Stimulated activated naive CD8-positive, alpha-beta T cell treated with anti-CD3 and anti-CD28 coated beads, Interleukin-15, amount 100 ng/mL, for 72 hours (primary cell): ENCODE results near the gene KCNK7.

Source experiments
- ATAC-seq: fragments of 150-1000 bp; cut with Tn5 transposase; 2 replicates; pipeline ENCODE4 v1.10.0; 2021; ENCODE audit warnings: mild to moderate bottlenecking, moderate library complexity
- DNase-seq, 2 donors: peaks; one replicate each; pipeline ENCODE4 v3.0.0; 2021 to 2022
- H3K27ac Mint-ChIP-seq, 2 donors: one replicate each; pipeline ENCODE4 v1.8.0; 2022; ENCODE audit warnings: mild to moderate bottlenecking in 2 of 2, mixed read lengths in 2 of 2, moderate library complexity in 2 of 2
- H3K27me3 Mint-ChIP-seq: one replicate; pipeline ENCODE4 v1.8.0; 2022; ENCODE audit warnings: mixed read lengths
- H3K4me1 Mint-ChIP-seq: one replicate; pipeline ENCODE4 v1.8.0; 2022; ENCODE audit warnings: mild to moderate bottlenecking, mixed read lengths
- H3K4me3 Mint-ChIP-seq, 2 donors: one replicate each; pipeline ENCODE4 v1.8.0; 2022; ENCODE audit warnings: mild to moderate bottlenecking in 2 of 2, mixed read lengths in 2 of 2, moderate library complexity in 1 of 2
- H3K9me3 Mint-ChIP-seq, 2 donors: one replicate each; pipeline ENCODE4 v1.8.0; 2022; ENCODE audit warnings: mixed read lengths in 2 of 2

Gene KCNK7

DNA sequence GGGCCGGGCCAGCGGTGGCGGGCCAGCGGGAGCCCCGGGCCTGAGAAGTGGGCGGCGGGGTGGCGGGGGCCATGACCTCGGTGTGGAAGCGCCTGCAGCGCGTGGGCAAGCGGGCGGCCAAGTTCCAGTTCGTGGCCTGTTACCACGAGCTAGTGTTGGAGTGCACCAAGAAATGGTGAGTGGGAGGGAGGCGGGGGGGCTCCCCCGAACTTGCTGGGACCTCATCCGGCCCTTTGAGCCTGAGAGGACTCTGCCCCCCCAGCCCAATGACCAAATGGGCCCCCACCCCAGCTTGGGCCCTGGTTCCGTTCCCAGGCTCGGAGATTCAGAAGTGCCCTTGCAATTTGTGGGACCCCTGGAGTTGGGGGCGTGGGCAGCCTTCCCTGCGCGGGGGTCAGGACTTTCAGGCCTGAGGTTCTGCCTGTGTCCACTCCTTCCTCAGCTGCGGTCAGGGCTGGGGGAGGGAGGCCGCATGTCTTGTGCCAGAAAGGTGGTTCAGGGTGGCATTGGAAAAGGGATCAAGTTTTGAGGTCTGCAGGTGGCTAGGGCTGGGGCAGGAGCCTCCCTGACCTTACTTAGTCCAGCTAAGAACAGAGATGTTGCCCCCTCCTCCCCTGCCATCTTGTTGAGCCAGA lies 19.3 kb downstream of the KCNK7 start:
- Mint-ChIP-seq H3K4me1 (peaks cover 75% of the 10 kb centered on the region), H3K9me3 (no peaks in the 10 kb centered on the region), H3K27me3 (no peaks in the 10 kb centered on the region), H3K27ac (peak overlapping the region; percentile 76 to 90), H3K4me3 (peak overlapping the region; percentile 87 to 92)
- peak; percentile 0 for ATAC-seq
- no peak for DNase-seq

DNA sequence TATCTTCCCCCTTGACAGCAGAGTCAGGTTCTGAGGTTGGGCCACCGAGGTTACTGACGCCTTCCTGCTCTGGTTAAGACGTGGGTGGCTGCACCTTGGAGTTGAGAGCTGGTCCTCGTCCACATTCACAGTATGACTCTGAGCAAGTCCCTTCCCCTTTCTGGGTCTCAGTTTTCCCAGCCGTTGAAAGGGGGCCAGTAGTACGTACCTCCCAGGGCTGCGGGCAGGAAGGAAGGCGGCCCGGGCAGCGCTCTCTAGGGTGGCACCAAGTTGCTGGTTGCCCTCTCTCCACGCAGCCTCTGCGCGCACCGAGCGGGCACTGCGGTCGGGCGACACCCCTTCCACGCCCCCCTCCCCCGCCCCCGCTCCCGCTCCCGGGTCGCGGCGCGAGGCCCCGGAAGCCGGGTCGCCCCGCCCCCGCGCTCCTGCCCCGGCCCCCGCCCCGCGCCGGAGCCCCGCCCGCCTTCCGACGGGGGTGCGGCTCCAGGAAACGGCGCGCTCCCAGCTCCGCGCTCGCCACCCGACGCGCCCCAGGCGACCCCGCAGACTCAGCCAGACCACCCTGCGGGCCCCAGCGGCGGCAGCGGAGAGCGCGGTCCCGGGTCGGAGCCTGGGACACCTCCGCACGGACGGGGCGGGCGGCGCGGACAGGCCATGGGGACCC lies 19.9 kb downstream of the KCNK7 start, which contains the start of gene EHBP1L1:
EHBP1L1 (plus strand) TSS at position 486 of the 664 bp plus-strand sequence. CDS start 250 bp downstream, outside the sequence.
- Mint-ChIP-seq H3K4me1 (peaks cover 81% of the 10 kb centered on the region), H3K27ac (peak within 1 kb of the TSS; percentile 91 to 97), H3K27me3 (no peaks in the 10 kb centered on the region), H3K9me3 (no peaks in the 10 kb centered on the region), H3K4me3 (peak within 1 kb of the TSS; percentile 91 to 92)
- ATAC-seq: peak; percentile 51
- DNase-seq: peak; percentile 80 to 86

DNA sequence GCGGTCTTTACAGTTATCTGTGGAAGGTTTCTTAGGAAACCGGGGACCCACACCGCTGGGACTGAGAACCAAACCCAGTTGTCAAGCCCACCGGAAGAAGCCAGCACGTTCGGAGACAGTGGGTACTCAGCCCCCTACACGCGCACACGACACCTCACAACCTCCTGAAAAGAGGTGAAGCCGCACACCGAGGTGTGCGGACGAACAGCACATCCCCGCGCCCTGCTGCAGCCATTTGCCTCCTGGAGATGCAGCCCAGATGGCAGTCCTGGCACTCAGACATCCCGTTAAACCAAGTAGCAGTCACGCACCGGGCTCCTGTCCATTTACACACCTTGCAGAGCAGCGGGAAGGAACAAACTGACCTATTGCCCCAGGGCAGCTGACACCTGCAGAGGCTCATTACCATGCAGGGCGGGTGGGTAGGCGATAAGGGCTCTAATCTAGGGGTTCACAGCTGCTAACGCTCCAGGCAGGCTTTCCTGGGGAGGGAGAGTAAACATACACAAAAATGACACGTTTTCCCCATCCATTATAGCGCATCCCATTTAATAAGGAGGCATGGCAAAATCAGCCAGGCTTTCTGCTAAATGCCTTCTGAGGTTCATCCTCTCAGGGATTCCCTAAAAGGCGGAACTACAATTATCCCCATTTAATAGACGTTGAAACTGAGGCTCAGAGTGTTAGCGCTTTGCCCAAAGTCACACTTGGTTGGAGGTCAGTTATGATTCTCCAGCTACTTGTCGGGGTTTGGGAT lies 20.6 kb downstream of the KCNK7 start:
- DNase-seq (no peak), ATAC-seq (peak; percentile 33)
- Mint-ChIP-seq H3K9me3 (no peaks in the 10 kb centered on the region), H3K27me3 (no peaks in the 10 kb centered on the region), H3K4me1 (peaks cover 82% of the 10 kb centered on the region), H3K27ac (peak overlapping the region; percentile 91 to 97), H3K4me3 (peak overlapping the region; percentile 90 to 91)

DNA sequence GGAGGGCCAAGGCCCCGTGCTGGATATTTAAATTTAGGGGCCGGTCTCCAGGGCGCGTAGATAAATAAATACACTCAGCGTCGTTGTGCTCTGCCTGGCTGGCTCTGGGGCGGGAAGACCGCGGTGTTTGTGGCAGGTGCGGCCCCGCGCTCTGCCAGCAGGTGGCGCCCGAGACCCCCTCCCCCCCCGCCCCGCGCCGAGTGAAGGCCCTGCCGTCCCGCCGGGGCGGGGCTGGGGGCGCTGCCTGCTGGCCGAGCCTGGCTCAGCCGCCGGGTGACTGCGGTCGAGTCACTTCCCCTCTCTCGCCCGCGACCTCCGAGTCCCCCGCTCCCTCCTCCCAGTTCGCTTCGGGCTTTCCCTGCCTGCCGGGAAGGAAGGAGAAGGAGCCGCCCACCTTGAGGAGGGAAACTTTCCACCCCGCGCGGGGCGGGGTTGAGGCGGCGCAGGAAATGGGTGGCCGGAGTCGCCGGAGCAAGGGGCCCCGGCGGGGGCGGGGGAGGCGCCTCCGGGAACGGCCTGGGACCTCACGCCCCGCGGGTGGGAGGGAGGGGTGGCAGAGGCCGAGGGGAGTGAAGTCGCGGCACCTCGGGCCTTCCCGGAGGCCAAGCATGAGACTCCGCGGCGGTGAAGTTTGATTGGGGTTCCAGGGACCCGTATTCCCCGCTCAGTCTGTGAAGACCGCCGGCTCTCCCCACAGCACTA lies 21.3 kb downstream of the KCNK7 start:
- DNase-seq: peak; percentile 93 to 97
- peak; percentile 53 for ATAC-seq
- Mint-ChIP-seq H3K27ac (peak overlapping the region; percentile 92 to 97), H3K9me3 (no peaks in the 10 kb centered on the region), H3K4me1 (peaks cover 78% of the 10 kb centered on the region), H3K4me3 (peak overlapping the region; percentile 90 to 91), H3K27me3 (no peaks in the 10 kb centered on the region)

DNA sequence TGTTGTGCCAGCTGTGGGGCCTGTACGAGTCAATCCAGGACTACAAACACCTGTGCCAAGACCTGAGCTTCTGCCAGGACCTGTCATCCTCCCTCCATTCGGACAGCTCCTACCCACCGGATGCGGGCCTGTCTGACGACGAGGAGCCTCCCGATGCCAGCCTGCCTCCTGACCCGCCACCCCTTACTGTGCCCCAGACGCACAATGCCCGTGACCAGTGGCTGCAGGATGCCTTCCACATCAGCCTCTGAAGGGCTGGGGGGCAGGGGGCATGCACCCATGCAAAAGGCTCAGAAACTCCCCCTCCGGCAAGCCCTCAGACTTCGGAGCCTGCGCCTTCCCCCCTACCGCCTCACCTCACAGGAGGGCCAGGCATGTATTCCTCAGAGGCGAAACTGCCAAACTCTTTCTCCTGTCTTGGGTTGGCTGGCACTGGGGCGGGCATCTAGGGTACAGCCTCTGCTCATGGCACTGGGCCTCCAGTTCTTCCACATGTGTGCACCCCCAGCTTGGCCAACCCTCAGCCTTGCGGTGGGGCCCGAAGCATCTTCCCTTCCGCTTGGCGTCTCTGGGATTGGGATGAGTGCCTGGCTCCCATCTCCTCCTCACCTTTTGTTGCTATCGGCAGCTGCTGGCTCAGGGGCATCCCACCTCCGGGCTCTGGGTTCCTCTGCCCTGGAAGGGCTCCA lies 22.1 kb downstream of the KCNK7 start:
- Mint-ChIP-seq H3K4me1 (peaks cover 77% of the 10 kb centered on the region), H3K27me3 (no peaks in the 10 kb centered on the region), H3K27ac (peak overlapping the region; percentile 90 to 92), H3K4me3 (peak overlapping the region; percentile 90 to 91), H3K9me3 (no peaks in the 10 kb centered on the region)
- DNase-seq (peak in 1 of 2 donors; percentile 44), ATAC-seq (no peak)

DNA sequence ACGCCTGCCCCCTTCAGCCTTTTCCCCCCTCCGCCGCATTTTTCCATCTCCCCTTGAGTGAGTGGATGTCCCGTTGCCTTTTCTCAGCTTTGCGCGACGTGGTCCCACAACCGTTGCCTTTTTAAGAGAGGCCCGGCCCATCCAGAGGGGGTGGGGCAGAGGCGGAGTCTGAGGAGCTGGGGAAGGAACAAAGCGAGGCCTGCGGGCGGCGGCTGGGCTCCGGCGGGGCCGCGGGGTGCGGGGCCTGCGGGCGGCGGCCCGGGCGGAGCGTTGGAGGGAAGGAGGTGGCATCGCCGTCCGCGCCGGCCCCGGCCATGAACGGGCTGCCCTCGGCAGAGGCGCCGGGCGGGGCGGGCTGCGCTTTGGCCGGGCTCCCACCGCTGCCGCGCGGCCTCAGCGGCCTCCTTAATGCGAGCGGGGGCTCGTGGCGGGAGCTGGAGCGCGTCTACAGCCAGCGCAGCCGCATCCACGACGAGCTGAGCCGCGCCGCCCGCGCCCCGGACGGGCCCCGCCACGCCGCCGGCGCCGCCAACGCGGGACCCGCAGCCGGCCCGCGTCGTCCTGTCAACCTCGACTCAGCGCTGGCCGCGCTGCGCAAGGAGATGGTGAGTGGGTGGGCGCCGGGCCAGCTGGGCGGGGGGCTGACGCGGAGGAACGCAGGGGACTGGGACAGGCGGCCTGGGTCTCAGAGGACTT lies 23.1 kb downstream of the KCNK7 start, which contains the start of gene FAM89B:
FAM89B (plus strand) TSS at position 183 of the 696 bp plus-strand sequence; CDS start at position 315, 132 bp downstream.
- ATAC-seq (no peak), DNase-seq (peak; percentile 83 to 85)
- Mint-ChIP-seq H3K9me3 (no peaks in the 10 kb centered on the region), H3K4me1 (peaks cover 77% of the 10 kb centered on the region), H3K4me3 (peak within 1 kb of the TSS; percentile 91 to 100), H3K27me3 (no peaks in the 10 kb centered on the region), H3K27ac (peak within 1 kb of the TSS; percentile 91 to 93)

DNA sequence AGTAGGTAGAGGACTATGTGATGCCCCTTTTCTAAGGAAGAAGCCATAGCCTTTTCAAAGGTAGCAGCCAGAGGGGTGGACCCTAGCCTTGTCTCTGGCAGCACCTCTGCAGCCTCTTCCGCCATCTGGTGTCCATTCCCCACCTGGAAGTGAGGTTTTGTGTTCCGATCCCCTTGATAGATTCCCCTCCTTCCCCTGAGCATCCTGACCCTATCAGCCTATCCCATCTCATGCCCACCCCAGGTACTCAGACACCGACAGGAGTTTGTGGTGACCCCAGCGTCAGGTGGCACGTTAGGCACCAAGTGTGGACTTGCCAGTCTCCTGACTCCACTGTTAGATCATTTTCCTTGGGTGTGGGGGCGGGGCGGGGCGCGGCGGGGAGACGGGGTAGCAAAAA lies 23.7 kb downstream of the KCNK7 start:
- Mint-ChIP-seq H3K4me1 (peaks cover 77% of the 10 kb centered on the region), H3K4me3 (peak overlapping the region; percentile 91 to 100), H3K27ac (peak overlapping the region; percentile 89 to 93), H3K27me3 (no peaks in the 10 kb centered on the region), H3K9me3 (no peaks in the 10 kb centered on the region)
- DNase-seq (no peak), ATAC-seq (no peak)

DNA sequence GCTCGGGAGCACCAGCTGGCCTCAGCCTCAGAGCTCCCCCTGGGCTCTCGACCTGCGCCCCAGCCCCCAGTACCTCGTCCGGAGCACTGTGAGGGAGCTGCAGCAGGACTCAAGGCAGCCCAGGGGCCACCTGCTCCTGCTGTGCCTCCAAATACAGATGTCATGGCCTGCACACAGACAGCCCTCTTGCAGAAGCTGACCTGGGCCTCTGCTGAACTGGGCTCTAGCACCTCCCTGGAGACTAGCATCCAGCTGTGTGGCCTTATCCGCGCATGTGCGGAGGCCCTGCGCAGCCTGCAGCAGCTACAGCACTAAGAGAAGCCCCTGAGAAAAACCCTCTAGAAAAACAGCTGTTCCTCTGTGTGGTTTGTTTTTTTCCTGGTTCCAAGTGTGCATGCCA lies 24.2 kb downstream of the KCNK7 start:
- DNase-seq: no peak
- peaks cover 77% of the 10 kb centered on the region for H3K4me1 Mint-ChIP-seq
- H3K9me3 Mint-ChIP-seq: no peaks in the 10 kb centered on the region
- no peak overlapping the region for H3K27ac Mint-ChIP-seq
- H3K4me3 Mint-ChIP-seq: peak overlapping the region; percentile 91 to 100
- H3K27me3 Mint-ChIP-seq: no peaks in the 10 kb centered on the region
- ATAC-seq: no peak

DNA sequence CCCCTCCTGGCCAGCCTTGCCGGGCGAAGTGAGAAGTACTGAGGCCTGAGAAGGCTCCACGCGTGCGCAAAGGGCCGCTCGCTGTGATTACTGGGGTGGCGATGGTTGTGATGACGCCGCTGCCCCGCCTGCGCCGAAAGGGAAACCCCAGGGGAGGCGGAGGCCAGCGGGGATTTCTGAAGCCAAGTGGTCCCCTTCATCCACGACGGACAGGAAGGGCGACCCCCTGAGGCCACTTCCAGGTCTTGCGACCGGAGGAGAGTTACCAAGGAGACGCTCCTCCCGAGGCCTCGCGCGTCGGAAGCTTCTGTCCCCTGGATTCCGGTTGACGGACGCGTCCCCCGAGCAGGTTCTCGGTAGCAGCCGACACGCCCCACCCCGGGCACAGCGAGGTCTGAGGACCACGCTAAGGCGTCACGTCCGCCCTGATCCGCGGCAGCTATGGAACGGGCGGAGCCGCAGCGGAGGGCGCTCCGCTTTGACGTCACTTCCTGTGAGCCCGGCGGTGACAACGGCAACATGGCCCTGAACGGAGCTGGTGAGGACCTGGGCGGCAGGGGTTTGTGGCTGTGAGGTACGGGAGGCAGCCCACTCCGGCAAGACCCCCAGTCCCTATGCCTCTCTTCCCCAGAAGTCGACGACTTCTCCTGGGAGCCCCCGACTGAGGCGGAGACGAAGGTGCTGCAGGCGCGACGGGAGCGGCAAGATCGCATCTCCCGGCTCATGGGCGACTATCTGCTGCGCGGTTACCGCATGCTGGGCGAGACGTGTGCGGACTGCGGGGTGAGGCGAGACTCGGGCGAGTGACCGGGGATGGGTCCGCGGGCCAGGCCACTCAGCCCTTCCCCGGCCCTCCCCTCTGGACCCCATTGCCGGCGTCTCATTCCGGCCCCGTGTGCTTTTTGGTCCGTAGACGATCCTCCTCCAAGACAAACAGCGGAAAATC lies 25.4 kb downstream of the KCNK7 start, which contains the start of gene ZNRD2:
ZNRD2 (plus strand) TSS at position 505 of the 946 bp plus-strand sequence; CDS start at position 520, 15 bp downstream.
- Mint-ChIP-seq H3K27ac (peak within 1 kb of the TSS; percentile 96 to 97), H3K4me3 (peak within 1 kb of the TSS; percentile 91 to 100), H3K4me1 (peaks cover 83% of the 10 kb centered on the region), H3K9me3 (no peaks in the 10 kb centered on the region), H3K27me3 (no peaks in the 10 kb centered on the region)
- peak; percentile 99 to 100 for DNase-seq
- peak; percentile 83 for ATAC-seq

DNA sequence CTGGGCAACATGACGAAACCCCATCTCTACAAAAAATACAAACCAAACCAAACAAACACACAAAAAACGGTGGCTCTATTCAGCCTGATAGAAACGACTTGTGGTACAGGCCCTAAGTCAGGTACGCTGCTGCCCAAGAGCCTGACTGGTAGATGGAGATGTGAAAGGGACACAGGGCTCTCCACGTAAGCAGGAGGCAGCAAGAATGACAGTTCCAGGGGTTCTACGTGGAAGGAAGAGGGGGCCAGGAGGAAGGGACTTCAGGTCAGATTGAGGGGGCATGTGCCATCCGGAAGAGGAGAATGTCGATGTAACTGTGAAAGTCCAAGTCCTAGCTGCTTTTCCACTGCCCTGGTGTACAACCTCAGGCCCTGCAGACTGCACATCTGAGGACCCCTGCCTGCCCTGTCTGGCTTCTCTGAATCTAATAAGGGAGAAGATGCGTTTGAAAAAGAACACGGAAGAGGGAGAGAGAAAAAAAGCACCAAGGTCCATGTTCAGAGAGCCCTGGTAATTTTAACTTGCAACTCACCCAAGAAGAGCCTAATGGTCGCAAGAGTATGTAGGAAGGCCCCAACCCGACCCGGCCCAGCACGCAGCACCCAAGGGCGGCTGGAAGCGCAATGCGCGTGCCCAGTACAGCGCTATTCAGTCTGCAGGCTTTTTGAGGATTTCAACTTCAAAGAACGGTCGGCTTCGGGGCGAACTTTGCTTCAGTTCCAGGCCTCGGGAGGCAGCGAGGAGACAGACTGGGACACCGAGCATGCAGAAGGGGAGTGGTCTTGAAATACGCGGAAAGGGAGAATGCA lies 26.2 kb downstream of the KCNK7 start:
- peak overlapping the region; percentile 95 to 96 for H3K27ac Mint-ChIP-seq
- H3K27me3 Mint-ChIP-seq: no peaks in the 10 kb centered on the region
- H3K4me1 Mint-ChIP-seq: peaks cover 84% of the 10 kb centered on the region
- H3K9me3 Mint-ChIP-seq: no peaks in the 10 kb centered on the region
- H3K4me3 Mint-ChIP-seq: peak overlapping the region; percentile 91 to 100
- DNase-seq (no peak), ATAC-seq (peak; percentile 46)

DNA sequence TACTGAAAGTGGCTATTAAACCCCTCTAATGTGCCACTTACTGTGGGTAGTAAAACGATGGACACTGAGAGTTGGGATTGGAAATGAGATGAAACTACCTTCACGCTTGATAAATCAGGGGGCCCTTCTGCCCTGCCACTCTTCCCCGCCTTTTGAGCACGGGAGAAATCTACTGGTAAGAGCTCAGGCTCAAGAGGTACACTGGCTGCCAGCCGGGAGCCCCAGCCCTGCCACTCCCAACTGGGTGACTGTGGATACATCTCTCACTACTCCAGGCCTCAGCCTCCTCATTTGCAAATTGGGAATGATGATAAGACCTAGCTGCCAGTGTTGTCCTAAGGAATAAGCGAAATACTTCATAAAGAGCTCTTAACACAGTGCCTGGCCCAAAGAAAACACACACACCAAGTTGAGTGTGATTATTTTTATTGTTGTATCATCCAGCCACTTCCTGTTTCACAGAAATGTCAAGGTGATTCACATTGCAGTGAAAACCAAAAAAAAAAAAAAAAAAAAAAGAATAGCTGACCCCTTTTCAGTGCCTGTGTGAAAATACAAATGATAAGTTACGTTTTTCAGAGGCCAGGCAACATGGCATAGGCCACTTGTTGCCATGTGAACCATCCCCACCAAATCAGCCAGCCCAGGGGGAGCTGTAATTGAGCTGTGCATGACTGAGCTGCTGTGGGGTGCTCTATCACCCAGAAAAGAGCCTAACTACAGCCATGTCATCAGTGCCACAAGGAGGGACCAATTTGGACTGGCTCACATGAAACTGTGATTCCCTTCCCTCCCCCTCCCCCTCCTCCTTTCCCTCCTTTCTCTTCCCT lies 29.8 kb downstream of the KCNK7 start:
- H3K27me3 Mint-ChIP-seq: no peaks in the 10 kb centered on the region
- H3K9me3 Mint-ChIP-seq: no peaks in the 10 kb centered on the region
- ATAC-seq (peak; percentile 2), DNase-seq (peak in 1 of 2 donors; percentile 51)
- peak overlapping the region; percentile 94 to 97 for H3K27ac Mint-ChIP-seq
- H3K4me3 Mint-ChIP-seq: peak overlapping the region; percentile 78 to 80
- peaks cover 72% of the 10 kb centered on the region for H3K4me1 Mint-ChIP-seq
